Measurements from ENCODE around the gene NTRK3.
A peak's percentile ranks its signal among the peaks of the same experiment; 100 is the strongest.

The NTRK3 gene

DNA sequence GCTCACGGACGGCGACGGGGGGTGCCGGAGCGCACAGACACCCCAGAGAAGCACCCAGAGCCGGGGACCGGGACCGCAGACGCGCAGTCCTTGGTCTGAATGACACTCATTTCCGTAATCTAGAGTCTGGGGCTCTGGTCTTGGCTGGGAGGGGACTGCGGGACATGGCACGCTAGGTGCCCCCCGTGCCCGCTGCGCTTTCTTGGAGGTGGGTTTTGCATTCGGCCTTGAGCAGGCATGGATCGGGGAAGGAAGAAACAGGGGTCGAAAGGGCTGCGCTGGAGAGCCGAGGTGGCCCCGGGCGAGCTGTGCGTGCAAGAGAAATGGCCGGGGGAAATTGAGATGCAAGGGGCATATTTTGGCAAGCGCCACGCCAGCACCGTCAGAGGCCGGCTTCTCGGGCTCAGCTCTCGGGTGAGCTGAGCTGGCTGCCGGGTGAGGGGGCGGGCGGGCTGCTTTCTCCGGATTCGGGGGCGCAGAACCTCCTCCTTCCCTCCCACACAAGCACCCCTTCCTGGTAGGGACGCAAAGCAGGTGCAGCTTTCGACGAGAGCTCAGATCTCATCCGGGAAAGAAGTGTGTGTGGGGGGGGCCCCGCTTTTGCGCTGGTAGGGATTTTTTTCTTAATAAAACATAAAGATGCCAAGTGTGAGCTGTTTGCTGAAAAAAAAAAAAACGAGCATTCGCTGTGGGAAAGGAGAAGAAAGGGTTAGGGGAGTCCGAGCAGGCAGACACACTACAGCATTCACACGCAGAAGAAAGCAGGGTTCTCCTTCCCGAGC, 963 bp upstream of the NTRK3 start:
- no peak for DNase-seq (ENCODE audit: low read depth)

DNA sequence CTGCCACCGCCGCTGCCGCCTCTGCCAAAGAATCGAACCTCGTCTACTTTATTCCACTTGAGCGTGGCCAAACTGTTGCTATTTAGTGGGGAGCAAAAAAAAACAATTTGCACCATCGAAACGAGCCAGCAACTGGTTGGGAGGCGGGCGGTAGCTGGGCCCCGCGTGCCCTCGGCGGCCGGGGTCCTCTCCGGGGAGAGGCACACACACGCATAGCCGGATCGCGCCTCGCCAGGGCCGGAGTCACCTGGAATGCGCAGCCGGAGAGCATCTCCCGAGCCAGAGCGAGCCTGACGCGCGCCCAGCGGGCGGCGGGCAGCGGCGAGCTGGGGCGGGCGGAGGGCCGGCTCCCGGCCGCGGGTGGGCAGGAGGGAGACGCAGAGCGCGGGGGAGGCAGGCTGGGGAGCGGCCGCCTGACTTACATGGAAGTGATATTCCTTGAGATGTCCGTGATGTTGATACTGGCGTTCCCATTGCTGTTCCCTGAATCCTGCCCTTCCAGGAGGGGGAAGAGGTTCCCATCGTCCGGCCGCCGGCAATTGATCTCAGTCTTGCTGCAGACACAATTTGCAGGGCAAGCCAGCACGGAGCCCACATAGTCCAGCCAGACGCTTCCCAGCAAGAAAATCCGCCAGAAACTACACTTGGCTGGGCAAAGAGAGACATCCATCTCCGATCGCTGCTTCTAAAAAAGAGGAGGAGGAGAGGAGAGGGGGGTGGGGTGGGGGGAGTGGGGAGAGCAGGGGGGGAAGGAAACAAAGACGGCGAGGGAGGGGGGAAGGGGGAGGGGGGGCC, 858 bp downstream of the NTRK3 start:
- DNase-seq (ENCODE audit: low read depth), result no peak

DNA sequence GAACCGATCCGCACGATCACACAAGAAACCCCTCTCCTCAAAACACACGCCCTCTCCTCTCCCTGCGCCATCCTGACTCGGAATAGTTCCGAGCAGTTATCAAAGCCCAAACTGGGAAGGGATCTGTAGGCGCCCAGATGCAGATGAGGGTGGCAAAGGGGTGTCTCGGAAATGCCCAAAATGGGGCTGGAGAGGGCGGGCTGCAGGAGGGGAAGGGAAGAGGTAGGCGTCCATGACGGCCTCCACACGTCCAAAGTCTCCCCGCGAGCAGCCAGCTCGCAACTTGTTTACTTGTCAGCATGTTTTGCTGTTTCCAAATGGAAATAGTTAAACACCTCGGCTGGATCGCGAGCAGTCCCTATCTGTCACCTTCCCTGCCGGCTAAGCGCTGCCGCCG, 1.5 kb downstream of the NTRK3 start:
- DNase-seq (ENCODE audit: low read depth), result no peak

DNA sequence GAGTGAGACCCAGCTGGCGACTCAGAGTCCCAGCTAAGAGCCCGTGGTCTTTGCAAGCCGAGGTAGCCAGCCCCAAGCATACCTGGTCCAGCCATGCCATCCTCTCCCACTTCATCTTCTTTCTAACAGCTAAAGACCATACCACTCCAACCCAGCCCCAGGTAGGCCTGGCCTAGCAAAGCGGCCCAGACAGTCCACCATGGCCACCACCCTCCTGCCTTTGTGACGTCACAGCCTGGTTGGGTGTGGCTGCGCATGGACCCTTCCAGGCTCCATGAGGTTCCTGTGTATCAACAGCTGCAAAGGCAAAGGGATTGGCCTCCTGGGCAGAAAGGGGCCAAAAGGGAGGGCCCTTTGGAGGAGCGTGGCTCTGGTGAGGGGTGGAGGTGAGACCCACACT, 4.1 kb downstream of the NTRK3 start:
- no peak for DNase-seq (ENCODE audit: low read depth)

DNA sequence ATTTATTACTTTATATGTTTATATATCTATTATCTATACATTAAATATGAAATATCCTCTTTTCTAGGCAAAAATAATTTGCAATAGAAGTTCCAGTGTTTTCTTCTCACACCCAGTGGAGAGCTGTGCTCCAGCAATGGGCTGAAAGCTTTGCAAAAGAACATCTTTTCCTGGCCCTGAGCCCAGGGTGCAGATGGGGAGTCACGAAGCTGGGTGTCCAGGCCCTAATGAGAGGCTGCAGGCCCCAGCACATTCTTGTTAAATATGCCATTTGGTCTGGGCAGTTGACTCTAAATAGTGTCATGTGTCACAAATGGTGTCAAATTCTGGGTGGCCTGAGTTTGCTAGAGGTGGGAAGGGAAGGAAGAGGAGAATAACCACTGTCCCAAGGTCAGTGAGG, 5.7 kb downstream of the NTRK3 start:
- DNase-seq (ENCODE audit: low read depth), result no peak

DNA sequence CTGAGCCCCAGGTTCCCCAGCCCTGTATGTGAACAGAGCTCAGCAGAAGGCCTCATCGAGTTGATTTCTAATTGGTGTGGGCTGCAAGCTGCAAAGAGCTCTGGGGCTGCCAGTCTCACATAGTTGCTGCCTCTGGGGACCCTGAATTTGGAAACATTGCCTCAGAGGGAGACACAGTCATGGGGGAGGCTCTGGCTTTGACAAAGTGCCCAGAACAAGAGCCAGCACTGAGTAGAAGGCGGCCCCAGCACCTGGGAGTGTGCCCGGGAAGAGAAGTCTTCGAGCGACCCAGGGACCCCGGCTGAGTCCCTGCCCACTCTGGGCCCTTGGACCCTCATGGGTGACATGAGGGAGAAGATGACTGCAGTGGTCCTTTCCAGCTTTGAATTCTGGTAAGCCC, 7.3 kb downstream of the NTRK3 start:
- no peak for DNase-seq (ENCODE audit: low read depth)

DNA sequence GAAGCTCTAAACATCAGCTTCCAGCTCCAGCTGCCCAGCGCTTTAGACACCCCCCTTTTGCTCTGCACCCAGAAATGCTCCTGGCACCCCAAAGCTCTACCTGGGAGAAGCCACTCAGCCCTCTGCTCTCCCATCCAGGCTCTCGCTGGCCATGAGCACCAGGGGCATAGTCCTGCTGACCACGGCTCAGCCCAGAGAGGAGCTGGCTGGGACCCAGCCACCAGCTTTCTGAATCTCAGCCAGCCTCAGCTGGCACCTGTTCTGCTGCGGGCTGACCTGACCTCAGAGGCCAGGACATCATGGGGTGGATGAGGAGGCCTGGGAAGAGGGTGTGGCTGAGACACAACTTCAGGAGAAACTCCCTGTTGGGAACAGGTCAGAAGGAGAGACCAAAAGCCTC, 8.6 kb downstream of the NTRK3 start:
- DNase-seq (ENCODE audit: low read depth), result no peak

DNA sequence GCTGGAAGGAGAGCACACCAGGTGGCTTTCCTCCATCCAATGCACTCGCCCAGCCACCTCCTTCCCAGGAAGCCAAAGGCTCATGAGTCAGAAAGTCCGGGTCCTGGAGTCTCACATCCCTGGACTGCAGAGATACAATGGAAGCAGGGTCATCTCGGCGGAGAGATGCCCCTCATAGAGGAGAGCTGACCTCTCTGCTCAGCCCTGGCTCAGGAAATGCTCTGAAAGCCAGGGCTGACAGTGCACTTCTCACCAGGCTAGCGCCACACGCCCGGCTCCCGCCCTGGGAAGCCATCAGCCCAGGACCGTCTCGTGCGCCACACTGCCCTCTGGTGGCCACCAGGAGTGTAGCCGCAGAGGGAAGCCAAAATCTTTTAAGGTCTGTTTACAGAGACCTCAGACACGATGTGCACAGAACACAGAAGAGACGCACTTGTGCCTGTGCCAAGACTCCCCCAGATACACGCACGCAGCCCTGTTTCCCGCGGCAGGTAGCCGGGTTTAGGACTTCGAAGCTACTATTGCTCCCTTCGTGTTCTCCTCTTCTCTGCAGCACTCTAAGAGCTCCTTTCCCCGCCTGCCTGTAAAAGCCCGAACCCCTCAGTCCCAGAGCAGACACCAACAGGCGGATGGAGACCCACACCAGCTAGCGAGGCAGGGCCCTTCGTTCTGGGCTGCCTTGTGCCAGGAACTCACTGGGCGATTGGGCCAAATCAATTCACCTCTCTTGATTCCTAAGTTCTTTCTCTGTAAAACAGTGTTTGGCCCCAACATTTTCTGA, 9.7 kb downstream of the NTRK3 start:
- DNase-seq (ENCODE audit: low read depth), result peak; percentile 24

DNA sequence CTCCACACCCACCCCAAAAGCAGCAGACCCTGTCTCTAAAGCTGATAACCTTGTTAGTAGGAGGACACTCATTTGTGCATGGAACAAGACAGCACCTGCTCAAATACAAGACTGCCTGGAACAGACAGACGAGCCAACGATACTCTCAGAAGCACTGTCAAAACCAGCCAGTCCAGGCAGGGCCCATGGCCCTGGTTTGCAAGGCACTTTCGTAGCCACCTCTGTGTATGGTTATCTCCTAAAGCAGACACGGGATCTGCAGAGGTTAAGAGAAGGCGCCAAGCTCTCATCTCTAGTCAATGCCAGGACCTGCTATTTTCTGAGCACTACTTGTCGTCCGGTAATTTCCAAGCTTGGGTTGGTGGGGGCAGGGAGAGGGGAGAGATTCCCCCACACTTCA, 10.5 kb downstream of the NTRK3 start:
- no peak for DNase-seq (ENCODE audit: low read depth)

DNA sequence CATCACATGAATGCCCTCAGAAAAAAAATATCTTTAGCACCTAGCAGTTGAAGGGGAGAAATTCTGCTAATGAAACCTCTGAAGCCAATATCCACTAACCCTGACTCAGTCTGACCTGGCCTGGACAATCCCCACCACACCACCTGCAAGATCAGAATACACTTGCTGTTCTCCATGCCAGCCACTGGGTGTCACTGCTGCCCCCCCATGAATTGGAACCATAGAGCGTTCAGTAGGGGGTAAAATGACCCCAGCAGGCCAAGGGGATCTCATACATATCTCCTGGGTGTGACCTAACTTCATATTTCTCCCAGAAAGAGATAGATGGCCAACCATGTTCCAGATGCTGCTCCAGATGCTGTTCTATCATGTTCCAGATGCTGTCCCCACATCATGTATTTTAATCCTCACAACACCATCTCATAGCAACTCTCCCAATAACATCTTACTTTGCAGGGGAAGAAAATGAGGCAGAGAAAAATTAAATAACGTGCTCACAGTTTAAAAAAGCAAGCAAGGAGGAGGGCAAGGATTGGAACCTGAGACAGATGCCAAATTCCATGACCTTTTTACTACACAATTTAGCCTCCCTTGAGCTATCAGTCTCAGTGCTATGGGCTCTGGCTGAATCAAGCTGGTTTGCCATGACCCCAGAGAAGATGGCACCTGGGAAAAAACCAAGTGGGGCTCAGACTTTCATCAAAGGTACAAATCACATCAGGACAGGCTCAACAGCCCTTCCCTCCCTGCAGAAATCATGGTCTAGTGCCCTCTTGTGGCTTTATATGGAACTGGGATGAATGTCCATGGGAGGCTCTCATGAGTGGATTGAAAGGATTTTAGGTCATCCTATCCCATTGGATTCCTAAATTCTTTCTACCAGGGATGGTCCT, 12.4 kb downstream of the NTRK3 start:
- no peak for DNase-seq (ENCODE audit: low read depth)

DNA sequence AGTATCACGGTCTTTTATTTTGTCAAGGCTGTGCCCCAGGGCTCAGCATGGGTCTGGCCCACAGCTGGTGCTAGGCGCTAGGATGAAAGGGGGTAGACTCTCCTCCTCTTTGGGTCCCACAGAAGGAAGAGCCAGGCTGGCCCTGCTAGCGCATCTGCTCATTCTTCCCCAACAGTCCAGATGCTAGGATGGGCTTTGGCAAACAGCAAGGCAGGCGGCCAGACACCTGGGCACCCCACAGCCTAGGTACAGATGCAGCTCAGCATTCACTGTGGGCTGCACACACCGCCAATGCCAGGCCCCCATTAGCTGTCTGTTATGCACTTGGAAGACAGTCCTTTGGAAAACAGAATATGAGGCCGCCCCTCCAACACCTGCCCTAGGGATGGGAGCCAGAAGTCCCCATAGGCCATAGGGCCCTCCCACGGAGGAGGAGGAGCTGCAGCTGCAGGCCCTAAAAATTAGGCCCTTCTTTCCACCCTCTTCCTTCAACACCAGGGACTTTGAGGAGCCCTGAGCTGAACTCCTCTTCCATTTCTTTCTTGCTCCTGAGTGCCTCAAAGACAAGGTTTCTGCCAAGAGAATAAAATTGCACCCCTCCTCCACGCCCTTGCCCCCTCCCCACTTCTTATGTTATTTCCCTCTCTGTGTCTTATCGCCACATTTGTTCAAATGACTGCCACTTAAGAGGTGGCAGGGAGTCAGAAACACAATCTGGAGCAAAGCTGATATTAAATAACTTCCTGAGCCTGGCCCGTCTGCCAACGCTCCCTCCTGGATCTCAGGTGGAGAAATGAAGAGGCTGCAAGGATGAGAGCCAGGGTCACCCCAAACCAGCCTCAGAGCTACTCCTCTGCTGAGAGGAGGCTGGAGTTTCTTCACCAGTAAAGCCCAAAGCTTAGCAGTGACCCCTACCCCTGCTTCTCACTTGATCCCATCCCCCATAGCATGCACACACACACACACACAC, 13.7 kb downstream of the NTRK3 start:
- DNase-seq (ENCODE audit: low read depth), result no peak

DNA sequence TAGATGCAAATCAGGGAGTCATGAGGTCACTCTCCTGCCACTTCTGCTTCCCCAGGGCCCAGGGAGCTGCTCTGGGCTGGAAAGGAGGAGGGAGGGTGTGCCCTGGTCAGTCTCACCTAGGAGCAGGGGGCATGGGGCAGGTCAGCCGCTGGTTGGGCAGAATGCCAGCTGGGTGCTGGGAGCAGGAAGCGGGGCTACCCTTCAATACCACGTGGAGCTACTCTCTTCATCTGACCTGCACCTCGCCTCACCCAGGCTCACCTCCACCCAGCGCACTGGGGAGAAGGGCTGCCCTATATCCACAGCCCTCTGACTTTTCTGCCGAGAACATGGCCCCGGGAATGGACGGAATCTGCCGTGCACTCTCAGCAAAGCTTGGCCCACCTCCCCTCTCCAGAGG, 15.1 kb downstream of the NTRK3 start:
- DNase-seq (ENCODE audit: low read depth), result no peak

DNA sequence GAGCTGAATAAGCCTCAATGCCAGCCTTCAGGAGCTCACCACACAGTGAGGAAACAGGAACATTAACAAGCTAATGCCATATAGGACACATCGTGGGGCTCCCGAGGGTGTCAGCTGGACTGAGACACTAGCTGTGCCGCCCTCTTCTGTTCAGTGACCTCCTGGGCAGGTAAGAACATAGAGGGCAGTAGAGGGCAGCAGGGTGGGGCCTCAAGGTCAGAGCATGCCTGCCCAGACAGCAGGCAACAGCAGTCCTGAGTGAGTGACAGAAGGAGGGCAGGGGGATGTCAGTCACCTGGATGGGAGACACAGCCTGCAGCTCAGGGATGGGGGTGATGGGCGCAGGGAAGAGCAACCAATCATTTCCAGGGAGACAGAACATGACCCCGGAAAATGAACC, 15.5 kb downstream of the NTRK3 start:
- no peak for DNase-seq (ENCODE audit: low read depth)

DNA sequence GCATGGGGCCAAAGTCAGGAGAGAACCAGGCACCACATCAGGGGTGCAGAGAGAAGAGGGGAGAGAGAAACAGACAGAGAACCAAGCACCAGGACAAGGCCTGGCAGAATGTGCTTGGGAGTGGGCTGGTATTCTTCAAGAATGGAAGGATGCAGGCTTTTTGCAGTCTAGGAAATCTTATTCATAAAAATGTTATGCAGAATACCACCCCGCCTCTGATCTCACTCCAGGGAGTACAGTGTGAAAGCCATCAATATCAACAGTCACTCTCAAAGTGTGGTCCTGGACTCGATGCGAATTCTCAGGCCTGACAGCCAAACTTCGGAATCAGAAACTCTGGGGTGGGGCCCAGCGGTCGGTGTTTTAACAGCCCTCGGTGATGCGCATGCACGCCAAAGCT, 16.9 kb downstream of the NTRK3 start:
- no peak for DNase-seq (ENCODE audit: low read depth)

DNA sequence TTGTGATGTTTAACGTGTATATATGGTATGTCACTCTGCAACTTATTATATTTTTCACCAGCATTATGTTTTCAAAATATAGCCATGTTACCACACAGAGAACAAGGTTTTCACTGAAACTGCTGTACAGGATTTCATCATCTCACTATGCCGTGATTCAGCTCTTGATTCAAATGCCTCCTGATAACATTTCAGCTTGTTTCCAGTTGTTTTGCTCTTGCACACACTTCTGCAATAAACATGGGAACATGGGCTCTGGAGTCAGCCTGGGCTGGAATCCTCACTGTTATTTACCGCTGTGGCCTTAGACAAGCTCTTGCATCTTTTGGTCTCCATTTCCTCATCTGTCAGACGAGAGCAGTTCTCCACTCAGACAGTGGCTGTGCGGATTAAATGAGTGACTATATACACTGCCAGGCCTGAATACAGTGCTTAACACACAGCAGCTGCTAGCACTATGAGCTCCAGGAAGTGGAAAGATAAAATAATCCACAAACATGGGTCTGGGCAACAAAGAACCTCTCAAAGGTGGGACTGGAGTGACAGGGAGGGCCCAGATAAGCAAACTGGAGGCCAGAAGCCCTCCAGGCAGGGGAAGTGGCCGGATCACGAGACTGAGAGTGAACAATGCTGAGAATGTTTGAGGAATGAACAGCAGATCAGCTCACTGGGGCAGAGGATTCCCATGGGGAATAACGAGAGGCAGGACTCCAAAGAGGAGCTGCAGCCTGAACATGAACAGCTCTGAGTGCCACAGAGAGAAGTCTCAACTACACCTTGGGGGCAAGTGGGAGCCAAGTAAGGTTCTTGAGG, 17.7 kb downstream of the NTRK3 start:
- DNase-seq (ENCODE audit: low read depth), result no peak

DNA sequence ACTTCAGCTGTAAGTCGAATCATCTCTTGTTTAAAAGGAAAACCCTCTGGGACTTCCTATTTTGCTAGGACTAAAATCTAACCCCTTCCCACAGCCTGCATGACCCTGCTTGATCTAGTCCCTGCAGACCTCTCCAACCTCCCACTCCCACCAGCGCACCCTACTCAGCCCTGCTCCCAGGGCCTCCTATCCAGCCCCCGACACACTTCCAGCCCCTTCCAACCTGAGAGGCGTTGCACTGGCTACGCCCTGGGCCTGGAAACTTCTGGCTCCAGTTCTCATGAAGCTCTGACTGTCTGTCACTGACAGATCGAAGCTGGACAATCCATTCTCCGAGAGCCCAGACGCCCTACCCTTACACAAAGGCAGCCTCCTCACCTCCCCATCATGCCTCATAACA, 21.8 kb downstream of the NTRK3 start:
- DNase-seq (ENCODE audit: low read depth), result no peak

DNA sequence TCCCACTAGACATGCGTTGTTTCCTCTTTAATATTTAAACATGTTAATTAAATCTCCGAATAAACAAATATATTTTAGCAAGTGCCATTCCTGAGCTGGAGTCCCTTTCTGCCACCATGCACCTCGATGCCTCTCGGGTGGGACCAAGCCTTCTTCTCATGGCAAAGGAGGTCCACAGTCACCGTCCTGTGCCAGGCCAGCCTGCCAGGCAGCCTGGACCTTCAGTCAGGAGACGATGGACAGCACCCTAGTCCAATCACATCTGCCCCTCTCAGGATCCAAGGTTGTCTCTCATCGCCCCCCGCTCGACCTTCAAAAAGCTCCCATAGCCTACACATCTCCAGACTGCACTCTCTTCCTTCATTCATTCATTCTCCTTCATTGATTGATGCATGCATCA, 22.6 kb downstream of the NTRK3 start:
- no peak for DNase-seq (ENCODE audit: low read depth)

DNA sequence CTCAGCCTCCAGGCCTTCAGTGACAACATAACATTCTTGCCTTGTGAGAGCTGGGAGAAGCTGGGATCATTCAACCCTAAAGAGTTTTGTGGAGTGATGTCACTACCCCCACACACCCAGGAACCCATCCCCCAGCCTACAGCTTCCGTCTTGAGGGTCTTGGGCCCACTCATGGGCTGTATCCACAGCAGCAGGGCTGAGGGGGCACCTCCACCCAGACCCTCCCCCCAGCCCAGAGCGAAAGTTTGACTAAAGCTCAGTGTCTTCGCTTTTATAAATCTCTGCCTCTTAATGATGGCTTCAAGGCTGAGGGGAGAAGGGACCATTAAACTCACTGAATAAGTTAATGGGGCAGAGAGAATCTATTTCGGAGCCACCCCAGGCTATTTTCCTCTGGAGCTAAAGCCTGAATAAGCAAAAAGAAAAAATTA, 23.8 kb downstream of the NTRK3 start:
- no peak for DNase-seq (ENCODE audit: low read depth)

DNA sequence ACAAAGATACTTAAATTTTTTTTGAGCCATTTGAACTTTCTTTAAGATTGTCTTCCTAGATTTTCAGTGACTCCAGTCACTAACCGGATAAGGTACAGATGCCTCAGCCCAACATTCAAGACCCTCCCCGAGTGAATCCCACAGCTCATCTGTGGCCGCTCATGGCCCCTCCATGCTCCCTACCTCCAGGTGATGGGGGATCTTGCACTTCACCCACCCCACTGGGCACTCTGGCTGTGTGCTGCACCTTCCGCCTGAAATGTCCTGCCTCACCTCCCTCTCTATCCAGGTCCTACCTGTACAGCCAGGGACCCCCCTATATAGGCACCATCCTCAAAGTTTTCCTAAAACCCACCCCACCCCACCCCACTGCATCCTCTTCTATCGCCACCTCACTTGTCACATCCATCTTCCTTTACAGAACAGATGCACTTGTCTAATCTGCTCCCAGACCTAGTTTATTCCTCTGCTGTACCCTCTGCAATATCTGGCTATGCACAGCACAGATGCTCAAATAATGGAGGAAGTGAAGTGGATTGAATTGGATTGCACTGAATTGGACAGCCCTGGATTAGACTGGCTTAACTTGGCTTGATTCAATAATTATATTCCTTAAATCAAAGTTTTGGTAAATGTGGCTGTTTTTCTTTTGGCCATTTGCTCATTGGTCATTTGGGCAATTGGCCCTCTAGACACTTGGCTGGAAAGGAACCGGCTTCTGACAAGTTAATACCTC, 24.5 kb downstream of the NTRK3 start:
- DNase-seq (ENCODE audit: low read depth), result no peak
